Airway epithelial cell (primary cell): Measurements from ENCODE around the gene CRABP2. TPM values are rescaled to one million over a fixed set of nuclear protein-coding genes. Genes with fewer than 3 reads are reported as not detected.

ENCODE experiments used
- total RNA-seq: library from RNA; depleted of rRNA; stranded (reverse); fragments of >200 nt; gene quantifications from 2 replicates; pipeline ENCODE4 v1.2.3, GENCODE V29; 2015

CRABP2 gene
- 446 and 591 TPM in 2 replicates for total RNA-seq

GRCh38 chr1:156705321-156705917 lies at the start of gene CRABP2:
TSS of gene CRABP2 (minus strand) at chr1:156705583. CDS start at chr1:156705446, 137 bp downstream.

GRCh38 chr1:156751451-156751756 lies 46.0 kb upstream of the CRABP2 start, which contains the start of gene HDGF:
TSS of gene HDGF (minus strand) at chr1:156751675. CDS start at chr1:156751429, 246 bp downstream.

GRCh38 chr1:156740741-156741480 lies 35.5 kb upstream of the CRABP2 start, which contains the start of gene MRPL24:
TSS of gene MRPL24 (minus strand) at chr1:156741088. CDS start at chr1:156738704, 2,384 bp downstream.

GRCh38 chr1:156728599-156729462 lies 23.4 kb upstream of the CRABP2 start, which contains the start of gene ISG20L2:
TSS of gene ISG20L2 (minus strand) at chr1:156728766. CDS start at chr1:156727652, 1,114 bp downstream.

GRCh38 chr1:156727926-156728598 lies 22.7 kb upstream of the CRABP2 start, which contains the start of gene METTL25B:
TSS of gene METTL25B (plus strand) at chr1:156728469. CDS start at chr1:156729105, 636 bp downstream.

GRCh38 chr1:156676820-156677615 lies 28.4 kb downstream of the CRABP2 start, which contains the start of gene NES:
TSS of gene NES (minus strand) at chr1:156677407. CDS start at chr1:156677264, 143 bp downstream.

Other genes starting within 250 kb of the CRABP2 start
- gene MEF2D, start 204.8 kb downstream of the CRABP2 start, total RNA-seq = 18.2 and 18.8 TPM in 2 replicates
- 22.3 and 31.2 TPM in 2 replicates for gene IQGAP3, start 133.0 kb downstream of the CRABP2 start, total RNA-seq
- gene TTC24, start 125.9 kb downstream of the CRABP2 start, total RNA-seq = not detected in 2 replicates
- gene NAXE, start 113.8 kb downstream of the CRABP2 start, total RNA-seq = 118 and 139 TPM in 2 replicates
- 15.6 and 35.7 TPM in 2 replicates for gene GPATCH4, start 104.1 kb downstream of the CRABP2 start, total RNA-seq
- not detected in 2 replicates for gene HAPLN2, start 86.2 kb downstream of the CRABP2 start, total RNA-seq
- not detected in 2 replicates for gene BCAN, start 63.5 kb downstream of the CRABP2 start, total RNA-seq
- gene NES, start 28.2 kb downstream of the CRABP2 start, total RNA-seq = 0.85 and 0.93 TPM in 2 replicates
- gene METTL25B, start 22.9 kb upstream of the CRABP2 start, total RNA-seq = 17.6 and 22.0 TPM in 2 replicates
- 28.4 and 37.9 TPM in 2 replicates for gene ISG20L2, start 23.2 kb upstream of the CRABP2 start, total RNA-seq
- 76.9 and 94.0 TPM in 2 replicates for gene MRPL24, start 35.5 kb upstream of the CRABP2 start, total RNA-seq
- gene HDGF, start 46.1 kb upstream of the CRABP2 start, total RNA-seq = 332 and 365 TPM in 2 replicates
- 40.3 and 43.9 TPM in 2 replicates for gene PRCC, start 62.0 kb upstream of the CRABP2 start, total RNA-seq
- 1.8 and 2.5 TPM in 2 replicates for gene SH2D2A, start 111.3 kb upstream of the CRABP2 start, total RNA-seq
- not detected in 2 replicates for gene INSRR, start 153.5 kb upstream of the CRABP2 start, total RNA-seq
- gene NTRK1, start 155.3 kb upstream of the CRABP2 start, total RNA-seq = not detected in 2 replicates
- 5.0 and 6.3 TPM in 2 replicates for gene PEAR1, start 188.1 kb upstream of the CRABP2 start, total RNA-seq
- gene LRRC71, start 215.0 kb upstream of the CRABP2 start, total RNA-seq = not detected in 2 replicates